Keratinocyte (primary cell): ENCODE data around the gene CREB3L1.

Experiments used
- CTCF ChIP-seq, 3 experiments: IDR thresholded peaks in 1 of 3; conservative IDR thresholded peaks in 1 of 3; optimal IDR thresholded peaks in 1 of 3; 2 replicates in 2 of 3; 3 replicates in 1 of 3; pipeline versions ENCODE3 to v1.5.1; 2011; ENCODE audit warnings: low read length in 3 of 3, mild to moderate bottlenecking in 3 of 3, moderate library complexity in 2 of 3, control low read depth in 1 of 3, inconsistent platforms in 1 of 3; ENCODE audit not compliant: insufficient read depth in 2 of 3; ENCODE audit errors: extremely low read depth in 1 of 3
- EZH2 ChIP-seq: IDR thresholded peaks from one replicate; pipeline ENCODE4 v1.6.1; 2012; ENCODE audit warnings: inconsistent platforms, mild to moderate bottlenecking, low read length, moderate library complexity

- TF ChIP-seq CTCF (optimal IDR thresholded peaks at IDR 0.05 in 1 of 3, IDR thresholded peaks at IDR 0.05 in 1 of 3, conservative IDR thresholded peaks at IDR 0.05 in 1 of 3; ENCODE audit: extremely low read depth in 1 of 3, insufficient read depth in 2 of 3, low read length in 3 of 3) (no peak), EZH2 (no peak)
Observed at GRCh38 chr11:46273511-46274205, 3.8 kb upstream of the CREB3L1 start.
